K562 (cell line): Measurements from ENCODE around the gene SLC29A3. TPM values are rescaled to one million over a fixed set of nuclear protein-coding genes. Genes with fewer than 3 reads are reported as not detected.
A peak's percentile ranks its signal among the peaks of the same experiment; 100 is the strongest.

Source experiments
- ATF1 ChIP-seq, 2 experiments: fragments of 450-650 bp in 1 of 2; IDR thresholded peaks; 2 replicates each; pipeline ENCODE4 v1.6.1; 2016; ENCODE audit warnings: missing compliant biosample characterization in 1 of 2, missing genetic modification characterization in 1 of 2
- SIN3B ChIP-seq: fragments of 450-650 bp; IDR thresholded peaks from 2 replicates; pipeline ENCODE4 v1.6.1; 2017; ENCODE audit warnings: low read depth, mild to moderate bottlenecking, moderate library complexity
- SIX5 ChIP-seq, 2 experiments: IDR thresholded peaks; 2 replicates each; pipeline ENCODE4 v1.6.1; 2011; ENCODE audit warnings: low read length in 2 of 2, borderline replicate concordance in 1 of 2, low read depth in 1 of 2, mild to moderate bottlenecking in 1 of 2, moderate library complexity in 1 of 2; ENCODE audit not compliant: insufficient read depth in 1 of 2
- SMARCA5 ChIP-seq: fragments of 450-650 bp; IDR thresholded peaks from 2 replicates; pipeline ENCODE4 v1.6.1; 2016
- ZNF431 ChIP-seq: sonication (generic); formaldehyde crosslinking; IDR thresholded peaks from 2 replicates; pipeline ENCODE4 v1.8.0; 2022; ENCODE audit warnings: mild to moderate bottlenecking, missing genetic modification reagents
- ZNF717 ChIP-seq: fragments of 250-450 bp; sonication (Bioruptor Pico); IDR thresholded peaks from 2 replicates; pipeline ENCODE4 v1.5.0; 2021
- polyA plus RNA-seq, 8 experiments: library from polyadenylated mRNA; depleted of rRNA in 4 of 8; stranded (reverse) in 5 of 8; unstranded in 3 of 8; fragments of >200 nt; fragmentation: Nextera tagmentation in 2 of 8; fragmentation: Illumina TruSeq in 1 of 8; extraction: Ambion mirVana in 2 of 8; extraction: Trizol in 1 of 8; gene quantifications; 2 replicates each; pipeline versions ENCODE4 v1.2.1 to v1.2.3, GENCODE V29; 2011 to 2014; ENCODE audit warnings: inconsistent platforms in 1 of 8, missing spikeins in 1 of 8
- total RNA-seq, 7 experiments: library from RNA; depleted of rRNA in 6 of 7; stranded (reverse); fragments of >200 nt in 6 of 7; fragmentation: Illumina TruSeq in 2 of 7; extraction: Trizol in 2 of 7; gene quantifications; 2 replicates each; pipeline versions ENCODE4 v1.2.1 to v1.2.3, GENCODE V29; 2011 to 2021; ENCODE audit warnings: low replicate concordance in 1 of 7
- TF ChIP-seq, protein P1 (sequence below): sonication (generic); formaldehyde crosslinking; IDR thresholded peaks from 2 replicates; pipeline ENCODE4 v1.8.0; 2022; ENCODE audit warnings: missing genetic modification reagents, mild to moderate bottlenecking, borderline replicate concordance
- TF ChIP-seq, protein P2 (sequence below): IDR thresholded peaks from 2 replicates; pipeline ENCODE4 v1.6.1; 2014; ENCODE audit warnings: antibody characterized with exemption
- TF ChIP-seq, protein P3 (sequence below), 2 experiments: IDR thresholded peaks in 1 of 2; conservative IDR thresholded peaks in 1 of 2; 2 replicates each; pipeline ENCODE4 v1.6.1; 2016; ENCODE audit warnings: low read depth in 2 of 2, mild to moderate bottlenecking in 1 of 2, missing compliant biosample characterization in 1 of 2, missing genetic modification characterization in 1 of 2, moderate library complexity in 1 of 2
- TF ChIP-seq, protein P4 (sequence below): sonication (generic); formaldehyde crosslinking; IDR thresholded peaks from 2 replicates; pipeline ENCODE4 v1.8.0; 2023; ENCODE audit warnings: missing genetic modification reagents, mild to moderate bottlenecking, borderline replicate concordance

The SLC29A3 gene
- total and polyA plus RNA-seq, 9 of the 15 experiments (the other 6 are each of a cell fraction or from before 2014, with no cell fraction given), result 2.1 to 10.7 (median 4.6) TPM

DNA sequence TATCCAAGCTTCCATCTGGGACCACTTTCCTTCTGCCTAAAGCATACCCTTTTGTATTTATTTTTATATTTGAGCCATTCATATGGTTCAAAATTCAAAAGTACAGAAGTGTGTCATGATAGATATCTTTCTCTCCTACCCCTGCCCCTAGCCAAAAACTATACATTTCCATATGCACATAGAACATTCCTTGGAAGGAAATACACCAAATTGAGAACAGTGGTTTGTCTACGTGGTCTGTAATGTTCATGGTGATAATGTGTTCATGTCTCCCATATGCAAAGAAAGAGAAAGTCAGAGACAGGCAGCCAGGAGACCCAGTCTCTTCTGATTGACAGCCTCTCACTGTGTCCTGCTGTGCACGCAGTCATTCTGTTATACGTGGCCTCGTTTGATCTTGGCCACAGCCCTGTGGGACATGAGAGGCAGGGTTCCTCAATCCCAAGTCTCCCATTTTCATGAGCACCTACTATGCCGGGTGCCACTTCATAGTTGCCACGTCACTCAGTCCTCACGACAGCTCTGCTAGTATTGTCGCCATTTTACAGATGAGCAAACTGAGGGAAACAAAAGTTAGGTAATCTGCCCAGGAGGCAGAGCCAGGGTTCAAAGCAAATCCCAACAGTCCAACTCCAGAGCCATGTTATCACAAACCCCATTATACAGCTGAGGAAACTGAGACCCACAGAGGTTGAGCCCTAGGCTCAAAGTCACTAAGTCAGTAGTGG lies 69.7 kb downstream of the SLC29A3 start (continued):
- TF ChIP-seq, protein P1, sequence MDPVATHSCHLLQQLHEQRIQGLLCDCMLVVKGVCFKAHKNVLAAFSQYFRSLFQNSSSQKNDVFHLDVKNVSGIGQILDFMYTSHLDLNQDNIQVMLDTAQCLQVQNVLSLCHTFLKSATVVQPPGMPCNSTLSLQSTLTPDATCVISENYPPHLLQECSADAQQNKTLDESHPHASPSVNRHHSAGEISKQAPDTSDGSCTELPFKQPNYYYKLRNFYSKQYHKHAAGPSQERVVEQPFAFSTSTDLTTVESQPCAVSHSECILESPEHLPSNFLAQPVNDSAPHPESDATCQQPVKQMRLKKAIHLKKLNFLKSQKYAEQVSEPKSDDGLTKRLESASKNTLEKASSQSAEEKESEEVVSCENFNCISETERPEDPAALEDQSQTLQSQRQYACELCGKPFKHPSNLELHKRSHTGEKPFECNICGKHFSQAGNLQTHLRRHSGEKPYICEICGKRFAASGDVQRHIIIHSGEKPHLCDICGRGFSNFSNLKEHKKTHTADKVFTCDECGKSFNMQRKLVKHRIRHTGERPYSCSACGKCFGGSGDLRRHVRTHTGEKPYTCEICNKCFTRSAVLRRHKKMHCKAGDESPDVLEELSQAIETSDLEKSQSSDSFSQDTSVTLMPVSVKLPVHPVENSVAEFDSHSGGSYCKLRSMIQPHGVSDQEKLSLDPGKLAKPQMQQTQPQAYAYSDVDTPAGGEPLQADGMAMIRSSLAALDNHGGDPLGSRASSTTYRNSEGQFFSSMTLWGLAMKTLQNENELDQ (CRISPR knock-in tag), result no peak
- TF ChIP-seq, protein P2, sequence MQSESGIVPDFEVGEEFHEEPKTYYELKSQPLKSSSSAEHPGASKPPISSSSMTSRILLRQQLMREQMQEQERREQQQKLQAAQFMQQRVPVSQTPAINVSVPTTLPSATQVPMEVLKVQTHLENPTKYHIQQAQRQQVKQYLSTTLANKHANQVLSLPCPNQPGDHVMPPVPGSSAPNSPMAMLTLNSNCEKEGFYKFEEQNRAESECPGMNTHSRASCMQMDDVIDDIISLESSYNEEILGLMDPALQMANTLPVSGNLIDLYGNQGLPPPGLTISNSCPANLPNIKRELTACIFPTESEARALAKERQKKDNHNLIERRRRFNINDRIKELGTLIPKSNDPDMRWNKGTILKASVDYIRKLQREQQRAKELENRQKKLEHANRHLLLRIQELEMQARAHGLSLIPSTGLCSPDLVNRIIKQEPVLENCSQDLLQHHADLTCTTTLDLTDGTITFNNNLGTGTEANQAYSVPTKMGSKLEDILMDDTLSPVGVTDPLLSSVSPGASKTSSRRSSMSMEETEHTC, result no peak
- TF ChIP-seq, protein P3, sequence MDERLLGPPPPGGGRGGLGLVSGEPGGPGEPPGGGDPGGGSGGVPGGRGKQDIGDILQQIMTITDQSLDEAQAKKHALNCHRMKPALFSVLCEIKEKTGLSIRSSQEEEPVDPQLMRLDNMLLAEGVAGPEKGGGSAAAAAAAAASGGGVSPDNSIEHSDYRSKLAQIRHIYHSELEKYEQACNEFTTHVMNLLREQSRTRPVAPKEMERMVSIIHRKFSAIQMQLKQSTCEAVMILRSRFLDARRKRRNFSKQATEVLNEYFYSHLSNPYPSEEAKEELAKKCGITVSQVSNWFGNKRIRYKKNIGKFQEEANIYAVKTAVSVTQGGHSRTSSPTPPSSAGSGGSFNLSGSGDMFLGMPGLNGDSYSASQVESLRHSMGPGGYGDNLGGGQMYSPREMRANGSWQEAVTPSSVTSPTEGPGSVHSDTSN (CRISPR knock-in tag; IDR thresholded peaks at IDR 0.05; ENCODE audit: low read depth), result no peak
- TF ChIP-seq, protein P3 (tag; conservative IDR thresholded peaks at IDR 0.05; ENCODE audit: low read depth), result 0 out of 2 replicates have a peak, but pooled peaks have one; percentile 37
- no peak for TF ChIP-seq ZNF431 (CRISPR knock-in tag)
- TF ChIP-seq ATF1 (CRISPR knock-in tag; IDR thresholded peaks at IDR 0.05), result no peak
- 0 out of 2 replicates have a peak, but pooled peaks have one; percentile 14 for TF ChIP-seq ATF1 (tag; IDR thresholded peaks at IDR 0.05)
- peak; percentile 81; the same call in 1 of the 2 replicates for TF ChIP-seq SMARCA5
- no peak for TF ChIP-seq SIX5 (IDR thresholded peaks at IDR 0.05; ENCODE audit: borderline replicate concordance in 1 of 2, insufficient read depth in 1 of 2, low read depth in 1 of 2, low read length in 2 of 2)
- TF ChIP-seq ZNF717 (CRISPR knock-in tag), result no peak
- TF ChIP-seq, protein P4, sequence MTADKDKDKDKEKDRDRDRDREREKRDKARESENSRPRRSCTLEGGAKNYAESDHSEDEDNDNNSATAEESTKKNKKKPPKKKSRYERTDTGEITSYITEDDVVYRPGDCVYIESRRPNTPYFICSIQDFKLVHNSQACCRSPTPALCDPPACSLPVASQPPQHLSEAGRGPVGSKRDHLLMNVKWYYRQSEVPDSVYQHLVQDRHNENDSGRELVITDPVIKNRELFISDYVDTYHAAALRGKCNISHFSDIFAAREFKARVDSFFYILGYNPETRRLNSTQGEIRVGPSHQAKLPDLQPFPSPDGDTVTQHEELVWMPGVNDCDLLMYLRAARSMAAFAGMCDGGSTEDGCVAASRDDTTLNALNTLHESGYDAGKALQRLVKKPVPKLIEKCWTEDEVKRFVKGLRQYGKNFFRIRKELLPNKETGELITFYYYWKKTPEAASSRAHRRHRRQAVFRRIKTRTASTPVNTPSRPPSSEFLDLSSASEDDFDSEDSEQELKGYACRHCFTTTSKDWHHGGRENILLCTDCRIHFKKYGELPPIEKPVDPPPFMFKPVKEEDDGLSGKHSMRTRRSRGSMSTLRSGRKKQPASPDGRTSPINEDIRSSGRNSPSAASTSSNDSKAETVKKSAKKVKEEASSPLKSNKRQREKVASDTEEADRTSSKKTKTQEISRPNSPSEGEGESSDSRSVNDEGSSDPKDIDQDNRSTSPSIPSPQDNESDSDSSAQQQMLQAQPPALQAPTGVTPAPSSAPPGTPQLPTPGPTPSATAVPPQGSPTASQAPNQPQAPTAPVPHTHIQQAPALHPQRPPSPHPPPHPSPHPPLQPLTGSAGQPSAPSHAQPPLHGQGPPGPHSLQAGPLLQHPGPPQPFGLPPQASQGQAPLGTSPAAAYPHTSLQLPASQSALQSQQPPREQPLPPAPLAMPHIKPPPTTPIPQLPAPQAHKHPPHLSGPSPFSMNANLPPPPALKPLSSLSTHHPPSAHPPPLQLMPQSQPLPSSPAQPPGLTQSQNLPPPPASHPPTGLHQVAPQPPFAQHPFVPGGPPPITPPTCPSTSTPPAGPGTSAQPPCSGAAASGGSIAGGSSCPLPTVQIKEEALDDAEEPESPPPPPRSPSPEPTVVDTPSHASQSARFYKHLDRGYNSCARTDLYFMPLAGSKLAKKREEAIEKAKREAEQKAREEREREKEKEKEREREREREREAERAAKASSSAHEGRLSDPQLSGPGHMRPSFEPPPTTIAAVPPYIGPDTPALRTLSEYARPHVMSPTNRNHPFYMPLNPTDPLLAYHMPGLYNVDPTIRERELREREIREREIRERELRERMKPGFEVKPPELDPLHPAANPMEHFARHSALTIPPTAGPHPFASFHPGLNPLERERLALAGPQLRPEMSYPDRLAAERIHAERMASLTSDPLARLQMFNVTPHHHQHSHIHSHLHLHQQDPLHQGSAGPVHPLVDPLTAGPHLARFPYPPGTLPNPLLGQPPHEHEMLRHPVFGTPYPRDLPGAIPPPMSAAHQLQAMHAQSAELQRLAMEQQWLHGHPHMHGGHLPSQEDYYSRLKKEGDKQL (CRISPR knock-in tag), result 0 out of 2 replicates have a peak, but pooled peaks have one; percentile 33
- TF ChIP-seq SIN3B, result no peak
- TF ChIP-seq, all 486 proteins: peak for 13
